ENCODE data around the gene SLC7A4.
"Not testable (repeated sequence)": the region's sequence is repeated elsewhere in the genome, so short reads cannot be mapped to it uniquely, and the experiment has no call there.

SLC7A4 gene, protein sequence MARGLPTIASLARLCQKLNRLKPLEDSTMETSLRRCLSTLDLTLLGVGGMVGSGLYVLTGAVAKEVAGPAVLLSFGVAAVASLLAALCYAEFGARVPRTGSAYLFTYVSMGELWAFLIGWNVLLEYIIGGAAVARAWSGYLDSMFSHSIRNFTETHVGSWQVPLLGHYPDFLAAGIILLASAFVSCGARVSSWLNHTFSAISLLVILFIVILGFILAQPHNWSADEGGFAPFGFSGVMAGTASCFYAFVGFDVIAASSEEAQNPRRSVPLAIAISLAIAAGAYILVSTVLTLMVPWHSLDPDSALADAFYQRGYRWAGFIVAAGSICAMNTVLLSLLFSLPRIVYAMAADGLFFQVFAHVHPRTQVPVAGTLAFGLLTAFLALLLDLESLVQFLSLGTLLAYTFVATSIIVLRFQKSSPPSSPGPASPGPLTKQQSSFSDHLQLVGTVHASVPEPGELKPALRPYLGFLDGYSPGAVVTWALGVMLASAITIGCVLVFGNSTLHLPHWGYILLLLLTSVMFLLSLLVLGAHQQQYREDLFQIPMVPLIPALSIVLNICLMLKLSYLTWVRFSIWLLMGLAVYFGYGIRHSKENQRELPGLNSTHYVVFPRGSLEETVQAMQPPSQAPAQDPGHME

DNA sequence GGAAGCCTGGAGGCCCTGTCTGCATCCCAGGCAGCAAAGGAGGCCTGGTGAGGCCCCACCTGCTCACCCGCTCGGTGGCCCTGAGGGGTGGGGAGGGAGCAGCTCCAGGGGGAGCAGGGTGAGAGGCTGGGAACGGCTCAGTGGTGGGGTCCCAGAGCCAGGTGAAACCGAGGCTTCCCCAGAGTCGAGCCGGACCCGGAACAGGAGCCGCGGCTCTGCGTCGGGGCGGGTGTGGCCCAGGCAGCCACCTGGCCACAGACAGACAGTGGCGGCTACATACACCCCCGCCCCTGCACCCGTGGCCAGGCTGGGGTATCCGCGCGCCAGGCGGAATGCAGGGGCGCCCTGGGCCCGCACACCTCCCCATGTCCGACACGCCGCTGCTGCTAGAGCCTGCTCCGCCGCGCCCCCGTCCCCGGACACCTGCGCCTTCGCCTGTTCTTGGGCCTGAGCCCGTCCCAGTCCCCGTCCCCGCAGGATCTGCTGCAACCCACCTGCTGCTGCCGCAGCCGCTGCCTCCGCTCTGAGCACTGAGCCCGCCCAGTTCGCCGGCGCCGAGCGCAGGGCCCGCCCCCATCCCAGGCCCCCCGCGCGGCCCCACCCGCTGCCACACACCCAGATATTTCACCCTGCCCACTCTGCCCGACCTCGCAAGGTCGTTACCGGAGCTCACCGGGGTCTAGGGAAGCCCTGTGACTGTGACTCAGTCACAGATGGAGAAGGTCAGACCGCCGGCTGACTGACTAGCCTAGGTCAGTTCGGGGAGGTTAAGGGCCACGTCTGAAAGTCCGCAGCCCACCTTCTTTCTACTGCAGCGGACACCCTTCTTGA, at the start of gene SLC7A4:
Gene SLC7A4 (minus strand): TSS at position 525 of the 831 bp plus-strand sequence. CDS start 749 bp downstream, outside the sequence.
- no peak for DNase-seq

DNA sequence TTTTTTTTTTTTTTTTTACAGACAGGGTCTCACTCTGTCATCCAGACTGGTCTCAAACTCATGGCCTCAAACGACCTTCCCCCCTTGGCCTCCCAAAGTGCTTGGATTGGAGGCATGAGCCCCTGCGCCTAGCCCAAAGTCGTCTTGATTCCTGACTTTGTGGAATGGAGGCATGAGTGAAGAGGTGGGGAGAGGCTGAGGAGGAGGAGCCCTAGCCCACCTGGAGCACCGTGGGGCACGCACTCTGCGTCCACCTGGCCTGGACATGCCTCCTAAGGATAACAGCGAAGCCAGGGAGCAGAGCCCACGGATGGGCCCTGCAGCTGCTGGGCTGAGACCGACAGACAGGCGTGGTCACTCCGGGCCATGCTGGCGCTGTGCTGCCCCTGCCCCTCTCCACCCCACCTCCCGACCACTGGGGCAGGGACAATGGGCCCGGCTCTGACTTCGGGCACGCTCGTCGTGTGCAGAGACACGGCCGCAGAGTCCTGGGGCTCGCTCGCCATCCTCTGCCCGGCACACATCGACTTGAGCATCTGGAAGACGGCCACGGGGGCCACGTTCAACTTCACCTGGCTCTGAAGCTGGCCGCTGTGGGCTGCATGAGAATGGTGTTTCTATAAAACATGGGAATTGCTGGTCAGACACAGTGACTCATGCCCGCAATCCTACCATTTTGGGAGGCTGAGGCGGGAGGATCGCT, 48.2 kb upstream of the SLC7A4 start:
- no peak for DNase-seq

DNA sequence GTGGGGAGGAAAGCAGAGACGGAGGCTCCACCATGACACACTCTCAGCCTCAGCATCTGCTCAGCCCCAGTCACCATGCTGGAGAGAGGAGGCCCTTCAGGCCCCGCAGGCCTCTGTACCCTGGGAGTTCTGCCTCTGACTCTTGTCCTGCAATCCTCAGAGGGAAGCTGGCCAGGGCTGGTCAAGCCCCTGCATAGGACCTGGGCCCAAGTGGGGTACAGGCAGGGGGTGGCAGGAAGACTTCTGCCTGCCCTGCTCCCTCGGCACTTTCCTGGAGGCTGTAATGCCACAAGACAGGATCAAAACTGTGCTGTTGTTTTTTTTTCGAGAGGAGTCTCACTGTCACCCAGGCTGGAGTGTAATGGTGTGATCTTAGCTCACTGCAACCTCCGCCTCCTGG, 47.1 kb upstream of the SLC7A4 start:
- no peak for DNase-seq

DNA sequence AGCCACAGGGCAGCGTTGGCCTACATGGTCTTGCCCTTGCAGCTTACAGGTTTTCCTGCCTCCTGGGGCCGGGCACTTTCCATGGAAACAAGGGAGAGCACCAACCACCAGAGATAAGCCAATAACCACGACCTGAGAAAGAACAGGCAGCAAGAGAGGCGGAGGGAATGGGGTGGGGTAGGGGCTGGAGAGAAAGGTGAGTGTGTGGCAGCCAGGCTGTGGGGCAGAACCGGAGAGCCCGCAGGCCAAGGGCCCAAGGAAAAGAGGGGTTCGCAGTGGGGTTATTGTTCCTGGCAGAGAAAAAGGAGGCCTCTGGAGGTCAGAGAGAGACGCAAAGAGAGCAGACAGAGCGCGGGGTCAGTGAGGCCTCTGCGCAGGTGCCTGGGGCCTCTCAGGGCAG, 46.6 kb upstream of the SLC7A4 start:
- no peak for DNase-seq

DNA sequence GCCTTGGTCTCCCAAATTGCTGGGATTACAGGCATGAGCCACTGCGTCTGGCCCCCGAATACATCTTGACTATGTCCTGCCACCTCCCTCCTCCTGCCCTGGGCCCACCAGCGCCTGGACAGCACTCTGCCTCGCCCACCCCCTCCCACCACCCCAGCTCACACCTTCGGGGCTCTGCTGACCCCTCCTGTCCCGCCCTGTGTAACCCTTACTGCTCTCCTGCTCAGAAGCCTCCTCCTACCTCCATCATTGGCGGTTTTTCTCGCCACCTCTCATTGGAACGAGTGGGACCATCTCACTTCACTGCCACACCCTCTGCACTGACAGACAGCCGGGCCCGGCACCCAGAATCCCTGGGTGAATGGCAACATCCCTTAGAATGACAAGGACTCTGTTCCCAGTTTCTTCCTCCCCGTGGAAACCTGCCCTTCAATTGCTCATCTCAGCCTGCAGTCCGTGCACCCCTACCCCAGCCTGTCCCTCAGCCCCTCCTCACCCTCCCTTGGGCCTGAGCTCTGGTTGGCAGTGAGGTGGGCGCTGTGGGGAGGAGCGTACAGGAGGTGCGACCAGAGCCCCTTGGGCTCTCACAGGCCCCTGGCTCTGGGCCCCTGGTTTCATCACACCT, 45.6 kb upstream of the SLC7A4 start:
- no peak for DNase-seq

DNA sequence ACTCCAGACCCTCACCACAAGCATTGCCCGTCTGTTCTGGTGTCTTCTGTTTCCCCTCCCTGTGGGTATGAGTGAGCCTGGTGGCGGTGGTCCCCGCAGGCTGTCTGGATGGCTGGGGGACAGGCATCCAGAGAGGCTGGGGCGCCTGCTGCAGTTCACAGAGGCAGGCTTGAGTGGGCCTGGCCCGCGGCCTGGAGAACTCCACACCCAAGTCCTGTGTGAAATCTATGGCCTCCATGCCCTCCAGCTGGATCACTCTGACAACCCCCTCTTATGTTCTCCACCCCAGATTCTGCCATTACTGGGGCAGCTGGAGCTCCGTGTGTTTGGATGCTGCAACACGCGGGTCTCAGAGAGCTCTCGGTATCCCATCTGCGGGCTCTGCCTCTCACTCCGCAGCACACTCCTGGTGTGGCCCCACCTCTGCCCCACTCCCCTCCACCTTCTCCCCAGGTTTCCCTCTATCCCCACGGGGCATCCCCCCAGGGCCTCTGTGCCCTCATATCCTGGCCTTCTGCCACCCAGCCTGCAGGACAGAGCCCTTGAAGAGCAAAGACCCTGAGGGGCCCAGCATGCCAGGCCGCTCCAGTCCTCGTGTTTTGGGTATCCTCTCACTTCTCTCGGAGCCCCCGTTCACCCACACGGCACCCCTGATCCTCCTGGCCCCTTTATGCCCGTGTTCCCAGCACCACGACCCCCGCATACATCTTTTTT, 44.7 kb upstream of the SLC7A4 start:
- no peak for DNase-seq

DNA sequence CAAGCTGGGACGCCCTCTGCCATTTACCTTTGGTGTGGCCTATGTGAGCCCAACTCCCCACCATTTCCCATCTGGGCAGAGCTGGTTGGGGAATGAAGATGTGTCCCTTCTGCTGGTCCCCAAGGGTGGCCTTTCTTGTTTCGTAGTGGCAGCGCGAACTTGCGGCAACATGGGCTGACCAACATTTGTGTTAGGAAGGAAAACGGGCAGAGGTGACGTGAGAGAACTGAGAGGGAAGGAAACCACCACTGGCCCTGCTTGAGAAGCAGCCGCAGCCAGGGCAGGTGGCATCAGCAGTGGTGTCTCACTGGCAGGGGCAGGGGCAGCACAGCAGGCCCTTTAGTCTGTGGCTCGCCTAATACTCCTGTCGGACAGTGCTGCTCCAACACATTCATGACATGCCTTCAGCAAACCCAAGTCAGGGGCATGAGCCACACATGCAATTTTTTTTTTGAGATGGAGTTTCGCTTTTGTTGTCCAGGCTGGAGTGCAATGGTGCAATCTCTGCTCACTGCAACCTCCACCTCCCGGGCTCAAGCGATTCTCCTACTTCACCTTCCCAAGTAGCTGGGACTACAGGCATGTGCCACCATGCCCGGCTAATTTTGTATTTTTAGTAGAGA, 43.3 kb upstream of the SLC7A4 start:
- DNase-seq, result no peak

- no peak for DNase-seq
Observed at GRCh38 chr22:21074102-21074715, 41.8 kb upstream of the SLC7A4 start.

DNA sequence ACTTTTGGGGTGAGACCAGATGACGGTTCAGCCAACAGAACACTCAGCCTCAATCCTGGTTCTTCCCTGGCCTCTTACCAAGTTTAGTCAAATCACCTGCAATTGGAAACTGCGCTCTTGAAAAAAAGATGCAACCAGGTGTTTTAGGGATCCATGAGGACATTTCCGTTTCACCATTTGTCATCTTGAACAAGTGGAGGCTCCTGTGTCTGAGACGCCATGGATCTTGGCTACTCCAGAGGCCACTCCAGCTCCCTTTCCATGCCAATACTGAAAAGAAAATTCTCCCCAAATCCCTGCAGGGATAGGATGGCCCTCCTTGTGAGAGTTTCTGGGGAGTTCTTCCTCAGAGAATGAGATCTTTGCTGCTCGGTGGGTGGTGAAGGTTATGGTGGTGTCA, 41.1 kb upstream of the SLC7A4 start:
- no peak for DNase-seq

- DNase-seq, result no peak
Observed at GRCh38 chr22:21073023-21073422, 40.7 kb upstream of the SLC7A4 start.

GRCh38 chr22:21071796-21072195, 39.4 kb upstream of the SLC7A4 start:
- DNase-seq, result not testable (repeated sequence)

- no peak for DNase-seq
Observed at GRCh38 chr22:21070690-21071615, 38.6 kb upstream of the SLC7A4 start.

DNA sequence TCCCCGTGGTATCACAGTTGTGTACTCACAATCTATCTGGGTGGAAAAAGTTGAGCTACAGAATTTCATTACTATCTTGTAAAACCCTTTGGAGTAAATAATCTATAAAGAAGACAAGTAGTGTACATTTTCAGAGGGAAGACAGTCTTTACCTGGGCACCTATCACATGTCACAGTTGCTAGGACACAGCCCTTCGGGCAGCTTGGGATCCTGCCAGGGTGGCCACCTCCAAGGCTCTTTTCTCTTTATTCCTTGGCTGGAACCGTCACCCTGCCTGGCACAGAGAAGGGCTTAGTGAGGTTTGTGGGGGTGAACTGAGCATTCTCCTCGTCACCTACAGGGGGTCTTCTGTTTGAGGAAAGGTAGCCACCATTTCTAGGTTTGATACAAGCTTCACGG, 37.0 kb upstream of the SLC7A4 start:
- no peak for DNase-seq

DNA sequence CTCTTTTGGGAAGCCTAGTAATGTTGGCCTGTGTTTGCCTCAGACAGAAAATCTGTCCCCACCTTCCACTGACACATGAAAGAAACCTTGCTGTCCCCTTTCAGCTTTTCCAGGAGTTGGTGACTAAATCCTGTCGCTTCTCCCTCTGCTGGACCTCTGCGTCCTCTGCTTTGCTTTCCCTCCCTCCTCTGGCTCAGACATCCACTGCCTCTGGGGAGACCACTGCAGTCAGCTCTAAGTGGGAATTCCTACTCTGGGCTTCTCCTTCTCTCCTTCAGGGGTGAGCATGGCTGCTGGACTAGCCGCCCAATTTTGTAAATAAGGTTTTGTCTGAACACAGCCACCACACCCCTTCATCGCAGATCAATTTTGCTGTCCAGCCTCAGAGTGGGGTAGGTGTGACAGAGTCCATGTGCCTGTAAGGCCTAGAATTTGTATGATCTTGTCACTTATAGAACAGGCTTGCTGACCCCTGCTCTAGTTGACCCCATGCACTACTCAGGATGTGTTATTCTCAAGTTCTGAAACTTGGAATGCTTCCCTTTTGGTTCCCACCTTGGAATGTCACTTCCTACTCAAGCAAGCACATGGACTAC, 36.4 kb upstream of the SLC7A4 start:
- DNase-seq, result no peak

DNA sequence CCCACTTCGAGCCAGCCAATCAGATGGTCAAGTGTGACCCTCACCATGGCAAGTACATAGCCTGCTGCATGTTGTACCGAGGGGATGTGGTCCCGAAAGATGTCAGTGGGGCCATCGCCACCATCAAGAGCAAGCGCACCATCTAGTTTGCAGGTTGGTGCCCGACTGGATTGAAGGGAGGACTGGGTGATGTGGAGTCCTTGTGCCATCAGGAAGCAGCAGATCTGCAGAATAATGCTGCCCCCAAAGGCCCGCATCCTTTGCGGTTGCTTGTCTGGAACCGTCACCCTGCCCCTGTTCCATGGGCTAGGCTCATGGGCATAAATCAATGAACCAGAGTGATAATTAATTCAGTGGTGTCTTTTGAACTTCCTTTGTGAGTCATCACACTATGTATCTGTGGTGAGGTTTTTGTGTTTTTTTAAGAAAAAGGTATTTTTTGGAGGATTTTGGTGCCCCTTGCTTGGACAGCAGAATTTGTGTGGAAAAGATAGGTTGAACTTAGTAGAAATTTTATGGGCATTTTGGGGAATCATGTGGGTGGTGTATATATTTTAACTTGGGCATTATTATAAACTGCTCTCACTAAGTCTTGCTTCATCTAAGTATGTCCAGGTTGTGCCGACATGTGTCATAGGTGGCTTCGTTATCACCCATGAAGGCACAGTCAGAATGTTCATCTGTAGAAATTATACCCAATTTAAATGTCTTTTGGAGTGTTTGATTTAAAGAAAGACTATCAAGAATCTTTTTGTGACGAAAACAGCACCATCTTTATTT, 35.7 kb upstream of the SLC7A4 start:
- no peak for DNase-seq

- no peak for DNase-seq
Observed at GRCh38 chr22:21067075-21067900, 34.9 kb upstream of the SLC7A4 start.

Measured in NCI-H510A treated with DMSO at 0.1 percent for 48 hours (cell line).